HG03045 (cell line): ENCODE measurements around the gene DOCK10.

Experiments
- ATAC-seq: cut with Tn5 transposase; IDR thresholded peaks from one replicate; pipeline ENCODE4 v1.9.1; 2021; ENCODE audit warnings: mild to moderate bottlenecking, moderate library complexity; ENCODE audit not compliant: unreplicated experiment

Gene DOCK10

GRCh38 chr2:224796695-224797305 is 245.5 kb downstream of the DOCK10 start:
- no peak for ATAC-seq

GRCh38 chr2:224793946-224794345 is 248.3 kb downstream of the DOCK10 start:
- ATAC-seq: no peak

- no peak for ATAC-seq
Observed at GRCh38 chr2:224786848-224787247, 255.4 kb downstream of the DOCK10 start.

- no peak for ATAC-seq
Observed at GRCh38 chr2:224781400-224781799, 260.9 kb downstream of the DOCK10 start.

GRCh38 chr2:224780823-224781222 is 261.4 kb downstream of the DOCK10 start:
- ATAC-seq: no peak

GRCh38 chr2:224780106-224780505 is 262.2 kb downstream of the DOCK10 start:
- ATAC-seq: no peak

GRCh38 chr2:224778474-224778877 is 263.8 kb downstream of the DOCK10 start:
- ATAC-seq: no peak

GRCh38 chr2:224777559-224777930 is 264.7 kb downstream of the DOCK10 start:
- no peak for ATAC-seq

GRCh38 chr2:224776795-224777558 is 265.3 kb downstream of the DOCK10 start:
- no peak for ATAC-seq

- ATAC-seq: no peak
Observed at GRCh38 chr2:224775647-224776046, 266.6 kb downstream of the DOCK10 start.

- no peak for ATAC-seq
Observed at GRCh38 chr2:224774735-224775134, 267.5 kb downstream of the DOCK10 start.

- no peak for ATAC-seq
Observed at GRCh38 chr2:224772494-224772893, 269.8 kb downstream of the DOCK10 start.

GRCh38 chr2:224769489-224769888 is 272.8 kb downstream of the DOCK10 start:
- ATAC-seq: no peak

GRCh38 chr2:224764565-224765236 is 277.6 kb downstream of the DOCK10 start:
- ATAC-seq: peak; percentile 73

- ATAC-seq: no peak
Observed at GRCh38 chr2:224757934-224758548, 284.2 kb downstream of the DOCK10 start.

- no peak for ATAC-seq
Observed at GRCh38 chr2:224753743-224754540, 288.3 kb downstream of the DOCK10 start.

- peak; percentile 55 for ATAC-seq
Observed at GRCh38 chr2:224751996-224752698, 290.1 kb downstream of the DOCK10 start.

- ATAC-seq: no peak
Observed at GRCh38 chr2:224749136-224749535, 293.1 kb downstream of the DOCK10 start.

GRCh38 chr2:224747765-224748164 is 294.5 kb downstream of the DOCK10 start:
- no peak for ATAC-seq

GRCh38 chr2:224736227-224736626 is 306.0 kb downstream of the DOCK10 start:
- ATAC-seq: no peak
